ENCODE measurements around the gene INPP5K.

- TF ChIP-seq CTCF (IDR thresholded peaks at IDR 0.05) (no peak), POLR2A (IDR thresholded peaks at IDR 0.05) (no peak)
These were observed 4.6 kb downstream of the INPP5K start for GRCh38 chr17:1511756-1512321.

All from right lobe of liver (tissue), 4 donors.